Memory B cell (primary cell): ENCODE measurements around the gene KRT80.

ENCODE experiments used
- ATAC-seq: fragments of 150-1000 bp; cut with Tn5 transposase; 2 replicates; pipeline ENCODE4 v1.10.0; 2021; ENCODE audit warnings: low read depth, mild to moderate bottlenecking, moderate library complexity
- DNase-seq, 2 donors: peaks; one replicate each; pipeline ENCODE4 v3.0.0; 2022; ENCODE audit warnings: low spot score in 2 of 2
- H3K27ac Mint-ChIP-seq: one replicate; pipeline ENCODE4 v1.8.0; 2022; ENCODE audit warnings: mild to moderate bottlenecking, moderate library complexity, mixed read lengths
- H3K27me3 Mint-ChIP-seq: one replicate; pipeline ENCODE4 v1.8.0; 2022; ENCODE audit warnings: mixed read lengths
- H3K36me3 Mint-ChIP-seq: one replicate; pipeline ENCODE4 v1.8.0; 2022; ENCODE audit warnings: mild to moderate bottlenecking, mixed read lengths
- H3K4me1 Mint-ChIP-seq: one replicate; pipeline ENCODE4 v1.8.0; 2022; ENCODE audit warnings: mixed read lengths
- H3K4me3 Mint-ChIP-seq: one replicate; pipeline ENCODE4 v1.8.0; 2022; ENCODE audit warnings: mild to moderate bottlenecking, moderate library complexity, mixed read lengths
- H3K9me3 Mint-ChIP-seq: one replicate; pipeline ENCODE4 v1.8.0; 2022; ENCODE audit warnings: mixed read lengths

The KRT80 gene

GRCh38 chr12:52178984-52179383 is 12.8 kb downstream of the KRT80 start:
- Mint-ChIP-seq H3K36me3 (no peaks in the 10 kb centered on the region), H3K4me1 (no peaks in the 10 kb centered on the region), H3K4me3 (no peak overlapping the region), H3K27me3 (peaks cover 5% of the 10 kb centered on the region), H3K9me3 (no peaks in the 10 kb centered on the region), H3K27ac (no peak overlapping the region)
- ATAC-seq: no peak
- DNase-seq: no peak

- Mint-ChIP-seq H3K9me3 (no peaks in the 10 kb centered on the region), H3K27me3 (peaks cover 5% of the 10 kb centered on the region), H3K27ac (no peak overlapping the region), H3K4me1 (no peaks in the 10 kb centered on the region), H3K36me3 (no peaks in the 10 kb centered on the region), H3K4me3 (no peak overlapping the region)
- DNase-seq: no peak
- no peak for ATAC-seq
Measured at GRCh38 chr12:52178443-52178842, 13.4 kb downstream of the KRT80 start.

GRCh38 chr12:52175371-52176350 is 16.2 kb downstream of the KRT80 start:
- Mint-ChIP-seq H3K9me3 (no peaks in the 10 kb centered on the region), H3K4me1 (no peaks in the 10 kb centered on the region), H3K27me3 (peaks cover 5% of the 10 kb centered on the region), H3K36me3 (no peaks in the 10 kb centered on the region), H3K27ac (no peak overlapping the region), H3K4me3 (no peak overlapping the region)
- ATAC-seq: no peak
- no peak for DNase-seq

- Mint-ChIP-seq H3K27ac (no peak overlapping the region), H3K4me3 (no peak overlapping the region), H3K4me1 (no peaks in the 10 kb centered on the region), H3K27me3 (peaks cover 7% of the 10 kb centered on the region), H3K36me3 (no peaks in the 10 kb centered on the region), H3K9me3 (no peaks in the 10 kb centered on the region)
- no peak for DNase-seq
- no peak for ATAC-seq
Measured at GRCh38 chr12:52173526-52173925, 18.3 kb downstream of the KRT80 start.

GRCh38 chr12:52172956-52173355 is 18.9 kb downstream of the KRT80 start:
- Mint-ChIP-seq H3K4me1 (no peaks in the 10 kb centered on the region), H3K27ac (no peak overlapping the region), H3K9me3 (no peaks in the 10 kb centered on the region), H3K36me3 (no peaks in the 10 kb centered on the region), H3K4me3 (no peak overlapping the region), H3K27me3 (peaks cover 7% of the 10 kb centered on the region)
- DNase-seq: no peak
- ATAC-seq: no peak

- peaks cover 7% of the 10 kb centered on the region for H3K27me3 Mint-ChIP-seq
- ATAC-seq (no peak), DNase-seq (no peak)
- no peaks in the 10 kb centered on the region for H3K36me3 Mint-ChIP-seq
- H3K9me3 Mint-ChIP-seq: no peaks in the 10 kb centered on the region
- H3K4me1 Mint-ChIP-seq: no peaks in the 10 kb centered on the region
- H3K4me3 Mint-ChIP-seq: no peak overlapping the region
- no peak overlapping the region for H3K27ac Mint-ChIP-seq
Measured at GRCh38 chr12:52171950-52172512, 19.8 kb downstream of the KRT80 start.

GRCh38 chr12:52170827-52171226 is 21.0 kb downstream of the KRT80 start:
- DNase-seq: no peak
- no peak overlapping the region for H3K27ac Mint-ChIP-seq
- no peak for ATAC-seq
- H3K9me3 Mint-ChIP-seq: no peaks in the 10 kb centered on the region
- peaks cover 4% of the 10 kb centered on the region for H3K27me3 Mint-ChIP-seq
- no peaks in the 10 kb centered on the region for H3K36me3 Mint-ChIP-seq
- no peaks in the 10 kb centered on the region for H3K4me1 Mint-ChIP-seq
- no peak overlapping the region for H3K4me3 Mint-ChIP-seq

GRCh38 chr12:52169886-52170285 is 21.9 kb downstream of the KRT80 start:
- no peaks in the 10 kb centered on the region for H3K4me1 Mint-ChIP-seq
- H3K27me3 Mint-ChIP-seq: peaks cover 4% of the 10 kb centered on the region
- no peak for ATAC-seq
- H3K27ac Mint-ChIP-seq: no peak overlapping the region
- H3K36me3 Mint-ChIP-seq: no peaks in the 10 kb centered on the region
- no peak for DNase-seq
- no peak overlapping the region for H3K4me3 Mint-ChIP-seq
- no peaks in the 10 kb centered on the region for H3K9me3 Mint-ChIP-seq

GRCh38 chr12:52168019-52168717 is 23.6 kb downstream of the KRT80 start:
- DNase-seq (no peak), ATAC-seq (no peak)
- H3K4me1 Mint-ChIP-seq: peaks cover 3% of the 10 kb centered on the region
- H3K9me3 Mint-ChIP-seq: no peaks in the 10 kb centered on the region
- no peak overlapping the region for H3K4me3 Mint-ChIP-seq
- H3K27me3 Mint-ChIP-seq: peaks cover 4% of the 10 kb centered on the region
- no peaks in the 10 kb centered on the region for H3K36me3 Mint-ChIP-seq
- H3K27ac Mint-ChIP-seq: no peak overlapping the region

GRCh38 chr12:52167526-52167925 is 24.3 kb downstream of the KRT80 start:
- ATAC-seq (no peak), DNase-seq (no peak)
- no peak overlapping the region for H3K27ac Mint-ChIP-seq
- no peaks in the 10 kb centered on the region for H3K36me3 Mint-ChIP-seq
- peaks cover 3% of the 10 kb centered on the region for H3K4me1 Mint-ChIP-seq
- peaks cover 4% of the 10 kb centered on the region for H3K27me3 Mint-ChIP-seq
- H3K4me3 Mint-ChIP-seq: no peak overlapping the region
- no peaks in the 10 kb centered on the region for H3K9me3 Mint-ChIP-seq

- DNase-seq (no peak), ATAC-seq (no peak)
- Mint-ChIP-seq H3K4me1 (peaks cover 3% of the 10 kb centered on the region), H3K27ac (no peak overlapping the region), H3K9me3 (no peaks in the 10 kb centered on the region), H3K27me3 (peaks cover 5% of the 10 kb centered on the region), H3K36me3 (no peaks in the 10 kb centered on the region), H3K4me3 (no peak overlapping the region)
Measured at GRCh38 chr12:52166672-52167071, 25.1 kb downstream of the KRT80 start.

GRCh38 chr12:52165096-52165855 is 26.5 kb downstream of the KRT80 start:
- peaks cover 6% of the 10 kb centered on the region for H3K27me3 Mint-ChIP-seq
- ATAC-seq: no peak
- DNase-seq: no peak
- H3K27ac Mint-ChIP-seq: no peak overlapping the region
- no peaks in the 10 kb centered on the region for H3K9me3 Mint-ChIP-seq
- peaks cover 3% of the 10 kb centered on the region for H3K4me1 Mint-ChIP-seq
- H3K4me3 Mint-ChIP-seq: no peak overlapping the region
- no peaks in the 10 kb centered on the region for H3K36me3 Mint-ChIP-seq

GRCh38 chr12:52164624-52165023 is 27.2 kb downstream of the KRT80 start:
- no peaks in the 10 kb centered on the region for H3K9me3 Mint-ChIP-seq
- no peak for ATAC-seq
- H3K4me3 Mint-ChIP-seq: no peak overlapping the region
- peaks cover 3% of the 10 kb centered on the region for H3K4me1 Mint-ChIP-seq
- H3K36me3 Mint-ChIP-seq: no peaks in the 10 kb centered on the region
- no peak for DNase-seq
- peaks cover 3% of the 10 kb centered on the region for H3K27me3 Mint-ChIP-seq
- H3K27ac Mint-ChIP-seq: no peak overlapping the region

GRCh38 chr12:52162981-52163380 is 28.8 kb downstream of the KRT80 start:
- no peak overlapping the region for H3K27ac Mint-ChIP-seq
- DNase-seq (no peak), ATAC-seq (no peak)
- peaks cover 3% of the 10 kb centered on the region for H3K36me3 Mint-ChIP-seq
- H3K27me3 Mint-ChIP-seq: peaks cover 6% of the 10 kb centered on the region
- peaks cover 3% of the 10 kb centered on the region for H3K4me1 Mint-ChIP-seq
- peaks cover 4% of the 10 kb centered on the region for H3K9me3 Mint-ChIP-seq
- no peak overlapping the region for H3K4me3 Mint-ChIP-seq
